MCF 10A (cell line): Measurements from ENCODE around the gene RTN4RL1. TPM values are rescaled to one million over a fixed set of nuclear protein-coding genes. Genes with fewer than 3 reads are reported as not detected.

Source experiments
- BruUV-seq: library from RNA; stranded (reverse); fragments of 400-500 nt; replicated peaks from 2 replicates; lab custom pipeline; 2021; lab: Mats Ljungman, UMichigan
- CTCF ChIA-PET: fragments of 300-600 bp; sonication (Branson Sonifier 250); formaldehyde crosslinking; extraction: SDS; loops from one replicate; lab custom pipeline; 2021; ENCODE audit warnings: antibody characterized with exemption, inconsistent platforms; lab: Yijun Ruan, JAX
- POLR2A ChIA-PET: fragments of 300-600, 350-650 bp; sonication (Branson Sonifier 250); formaldehyde crosslinking; extraction: SDS; loops from one replicate; lab custom pipeline; 2020; ENCODE audit warnings: antibody characterized with exemption, inconsistent platforms; lab: Yijun Ruan, JAX
- DNase-seq: peaks from one replicate; pipeline ENCODE4 v3.0.0-alpha.2; 2018; ENCODE audit not compliant: unreplicated experiment
- H3K27ac Mint-ChIP-seq: one replicate; pipeline ENCODE4 v1.8.0; 2022; ENCODE audit warnings: mild to moderate bottlenecking, low read depth, mixed read lengths; ENCODE audit not compliant: unreplicated experiment
- H3K27me3 Mint-ChIP-seq: one replicate; pipeline ENCODE4 v1.8.0; 2022; ENCODE audit warnings: mixed read lengths; ENCODE audit not compliant: insufficient read depth, unreplicated experiment
- H3K36me3 Mint-ChIP-seq: one replicate; pipeline ENCODE4 v1.8.0; 2022; ENCODE audit warnings: mild to moderate bottlenecking, moderate library complexity, mixed read lengths; ENCODE audit not compliant: insufficient read depth, unreplicated experiment
- H3K4me1 Mint-ChIP-seq: one replicate; pipeline ENCODE4 v1.8.0; 2022; ENCODE audit warnings: mixed read lengths; ENCODE audit not compliant: insufficient read depth, unreplicated experiment
- H3K4me3 Mint-ChIP-seq: one replicate; pipeline ENCODE4 v1.8.0; 2022; ENCODE audit warnings: mild to moderate bottlenecking, moderate library complexity, mixed read lengths; ENCODE audit not compliant: unreplicated experiment
- H3K9me3 Mint-ChIP-seq: one replicate; pipeline ENCODE4 v1.8.0; 2022; ENCODE audit warnings: mixed read lengths; ENCODE audit not compliant: unreplicated experiment
- CTCF ChIP-seq: fragments of 200-600 bp; IDR thresholded peaks from one replicate; pipeline ENCODE4 v1.8.0; 2022; ENCODE audit warnings: antibody characterized with exemption, mild to moderate bottlenecking; ENCODE audit not compliant: unreplicated experiment
- intact Hi-C: fragments of 100-400 bp; cut with micrococcal nuclease; formaldehyde crosslinking; loops from 2 replicates; pipeline ENCODE4 v1.14.1; 2022
- total RNA-seq: library from RNA; stranded (reverse); gene quantifications from 2 replicates; pipeline ENCODE4 v1.2.3, GENCODE V29; 2022

RTN4RL1 gene
- total RNA-seq, 1 experiment from 2014 or later: 2.9 TPM

GRCh38 chr17:1904273-1905182 is 120.6 kb downstream of the RTN4RL1 start:
- no peaks in the 10 kb centered on the region for H3K4me1 Mint-ChIP-seq
- intact Hi-C loops: no loop called here
- no peak overlapping the region for H3K27ac Mint-ChIP-seq
- BruUV-seq: no TSS peak
- TF ChIP-seq CTCF: no peak
- no peaks in the 10 kb centered on the region for H3K9me3 Mint-ChIP-seq
- H3K4me3 Mint-ChIP-seq: no peak overlapping the region
- no peak for DNase-seq
- POLR2A ChIA-PET: interaction anchor here (0.6 to 0.7 kb wide), 2 partner anchors 89 to 366 kb away, joined by 3 to 4 read pairs; no protein-coding TSS in a partner anchor
- CTCF ChIA-PET: interaction anchor here (0.6 to 5.0 kb wide), 4 partner anchors 9 to 221 kb away, joined by 3 to 28 read pairs (median 6); partner anchors contain the start of gene RTN4RL1
- no peaks in the 10 kb centered on the region for H3K36me3 Mint-ChIP-seq
- H3K27me3 Mint-ChIP-seq: peaks cover 10% of the 10 kb centered on the region

GRCh38 chr17:1899403-1900000 is 125.6 kb downstream of the RTN4RL1 start:
- ChIA-PET CTCF (interaction anchor here (5.0 kb wide), 1 partner anchor 126 kb away, joined by 28 read pairs; the partner anchor contains the start of gene RTN4RL1), POLR2A (no interaction called here)
- H3K27ac Mint-ChIP-seq: no peak overlapping the region
- intact Hi-C loops: no loop called here
- no peaks in the 10 kb centered on the region for H3K9me3 Mint-ChIP-seq
- BruUV-seq: no TSS peak
- H3K4me3 Mint-ChIP-seq: no peak overlapping the region
- no peaks in the 10 kb centered on the region for H3K27me3 Mint-ChIP-seq
- H3K4me1 Mint-ChIP-seq: no peaks in the 10 kb centered on the region
- no peak for DNase-seq
- peaks cover 30% of the 10 kb centered on the region for H3K36me3 Mint-ChIP-seq
- TF ChIP-seq CTCF: peak; percentile 34

- BruUV-seq: no TSS peak
- no peaks in the 10 kb centered on the region for H3K9me3 Mint-ChIP-seq
- no peaks in the 10 kb centered on the region for H3K27me3 Mint-ChIP-seq
- no peaks in the 10 kb centered on the region for H3K4me1 Mint-ChIP-seq
- intact Hi-C loops: no loop called here
- H3K27ac Mint-ChIP-seq: no peak overlapping the region
- ChIA-PET CTCF (no interaction called here), POLR2A (no interaction called here)
- no peak for DNase-seq
- peaks cover 36% of the 10 kb centered on the region for H3K36me3 Mint-ChIP-seq
- no peak overlapping the region for H3K4me3 Mint-ChIP-seq
- TF ChIP-seq CTCF: no peak
Observed at GRCh38 chr17:1898872-1899271, 126.3 kb downstream of the RTN4RL1 start.

GRCh38 chr17:1898332-1898731 is 126.8 kb downstream of the RTN4RL1 start:
- CTCF ChIA-PET: no interaction called here
- no TSS peak for BruUV-seq
- H3K4me3 Mint-ChIP-seq: no peak overlapping the region
- POLR2A ChIA-PET: no interaction called here
- no peak overlapping the region for H3K27ac Mint-ChIP-seq
- TF ChIP-seq CTCF: no peak
- H3K36me3 Mint-ChIP-seq: peaks cover 38% of the 10 kb centered on the region
- no peaks in the 10 kb centered on the region for H3K4me1 Mint-ChIP-seq
- no peaks in the 10 kb centered on the region for H3K9me3 Mint-ChIP-seq
- intact Hi-C loops: no loop called here
- no peak for DNase-seq
- no peaks in the 10 kb centered on the region for H3K27me3 Mint-ChIP-seq
